HG03060 (cell line): ENCODE measurements around the gene TNNC1.

Experiments
- ATAC-seq: cut with Tn5 transposase; IDR thresholded peaks from one replicate; pipeline ENCODE4 v1.9.1; 2021; ENCODE audit warnings: low read depth, moderate number of reproducible peaks; ENCODE audit not compliant: unreplicated experiment

Gene TNNC1

GRCh38 chr3:52443791-52444687, 9.8 kb downstream of the TNNC1 start:
- ATAC-seq, result no peak

- no peak for ATAC-seq
Measured at GRCh38 chr3:52443268-52443610, 10.6 kb downstream of the TNNC1 start.

- ATAC-seq, result no peak
Measured at GRCh38 chr3:52442409-52443267, 11.2 kb downstream of the TNNC1 start.

GRCh38 chr3:52441772-52442332, 12.0 kb downstream of the TNNC1 start:
- ATAC-seq, result no peak

- no peak for ATAC-seq
Measured at GRCh38 chr3:52441091-52441771, 12.6 kb downstream of the TNNC1 start.

GRCh38 chr3:52440671-52441070, 13.2 kb downstream of the TNNC1 start:
- no peak for ATAC-seq

GRCh38 chr3:52440249-52440551, 13.6 kb downstream of the TNNC1 start:
- ATAC-seq, result no peak

GRCh38 chr3:52439426-52440248, 14.2 kb downstream of the TNNC1 start:
- no peak for ATAC-seq

GRCh38 chr3:52438579-52439425, 15.0 kb downstream of the TNNC1 start:
- ATAC-seq, result no peak

- ATAC-seq, result no peak
Measured at GRCh38 chr3:52438104-52438376, 15.8 kb downstream of the TNNC1 start.

GRCh38 chr3:52437326-52438103, 16.3 kb downstream of the TNNC1 start:
- ATAC-seq, result no peak

GRCh38 chr3:52436500-52437149, 17.2 kb downstream of the TNNC1 start:
- ATAC-seq, result no peak

GRCh38 chr3:52435246-52436101, 18.4 kb downstream of the TNNC1 start:
- no peak for ATAC-seq

GRCh38 chr3:52434491-52435115, 19.2 kb downstream of the TNNC1 start:
- no peak for ATAC-seq

- no peak for ATAC-seq
Measured at GRCh38 chr3:52433996-52434479, 19.8 kb downstream of the TNNC1 start.

- no peak for ATAC-seq
Measured at GRCh38 chr3:52433328-52433995, 20.4 kb downstream of the TNNC1 start.
